HG02973 (cell line): ENCODE results near the gene GPR4.
"Not testable (repeated sequence)": the region's sequence is repeated elsewhere in the genome, so short reads cannot be mapped to it uniquely, and the experiment has no call there.

Source experiments
- ATAC-seq: cut with Tn5 transposase; IDR thresholded peaks from one replicate; pipeline ENCODE4 v1.9.1; 2021; ENCODE audit warnings: moderate library complexity; ENCODE audit not compliant: unreplicated experiment

GPR4 gene

DNA sequence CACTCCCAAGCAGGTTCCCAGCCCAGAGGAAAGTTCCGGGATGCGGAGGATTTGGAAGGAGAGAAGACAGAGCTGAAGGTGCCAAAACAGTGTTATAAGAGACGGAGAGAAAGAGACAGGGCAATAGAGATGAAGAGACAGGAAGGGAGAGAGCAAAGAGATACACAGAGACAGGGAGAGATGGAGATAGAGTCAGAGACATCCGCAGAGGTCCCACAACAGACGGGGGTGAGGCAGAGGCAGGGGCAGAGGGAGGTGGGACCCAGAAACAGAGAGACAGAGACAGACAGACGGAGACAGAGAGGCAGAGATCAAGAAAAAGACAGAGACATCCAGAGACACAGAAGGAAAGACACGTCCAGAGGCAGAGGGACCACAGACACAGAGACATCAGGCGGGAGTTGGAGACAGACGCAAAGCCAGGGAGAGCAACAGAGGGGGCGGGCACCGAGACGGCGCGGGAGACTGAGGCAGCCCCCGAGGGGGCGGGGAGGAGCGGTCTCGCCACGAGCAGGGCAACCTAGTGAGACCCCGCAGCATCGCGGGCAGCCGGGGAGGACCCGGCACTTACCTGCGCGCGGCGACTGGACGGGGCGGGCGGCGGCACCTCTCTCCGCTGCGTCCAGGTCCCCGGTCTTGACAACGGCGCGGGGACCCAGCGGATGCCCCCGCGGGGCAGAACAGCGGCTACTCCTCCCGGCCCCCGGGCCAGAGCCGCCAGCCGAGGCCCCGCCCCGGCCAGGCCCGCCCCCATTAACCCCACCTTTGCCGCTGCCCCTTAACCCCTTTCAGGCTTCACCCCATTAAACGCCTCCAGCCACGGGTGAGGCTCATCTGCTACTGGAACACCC lies at the start of gene GPR4:
GPR4 (minus strand) TSS at position 689 of the 851 bp plus-strand sequence. CDS start 10,346 bp downstream, outside the sequence.
- ATAC-seq = no peak

DNA sequence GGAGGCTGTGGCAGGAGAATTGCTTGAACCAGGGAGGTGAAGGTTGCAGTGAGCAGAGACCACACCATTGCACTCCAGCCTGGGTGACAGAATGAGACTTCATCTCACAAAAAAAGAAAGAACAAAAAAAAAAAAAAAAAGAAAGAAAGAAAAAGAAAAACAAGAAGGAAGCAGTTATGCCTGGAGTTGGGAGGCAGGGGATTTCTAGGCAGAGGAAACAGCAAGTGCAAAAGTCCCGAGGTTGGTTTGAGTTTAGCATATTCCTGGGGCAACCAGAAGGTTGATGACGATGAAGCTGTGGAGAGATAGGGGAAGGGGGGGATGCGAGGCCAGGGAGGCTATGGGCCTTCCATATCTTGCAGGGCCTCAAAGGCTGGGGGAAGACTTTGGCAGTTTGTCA lies 48.7 kb upstream of the GPR4 start:
- ATAC-seq = no peak

DNA sequence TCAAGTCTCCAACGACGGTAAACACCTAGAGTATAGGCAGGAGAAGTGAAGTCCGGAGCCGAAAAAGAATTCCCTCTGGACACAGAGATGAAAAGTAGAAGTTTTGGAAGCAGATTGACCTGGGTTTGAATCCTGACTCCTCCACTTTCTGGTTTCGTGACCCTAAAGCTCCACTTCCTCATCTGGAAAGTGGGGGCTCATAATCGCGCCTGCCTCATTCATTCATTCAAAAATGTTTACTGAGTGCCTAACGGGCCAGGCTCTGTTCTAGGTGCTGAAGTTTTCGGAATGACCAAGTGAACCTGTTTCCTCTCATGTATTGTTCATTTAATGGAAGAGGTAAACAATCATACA lies 44.3 kb upstream of the GPR4 start:
- ATAC-seq = no peak

DNA sequence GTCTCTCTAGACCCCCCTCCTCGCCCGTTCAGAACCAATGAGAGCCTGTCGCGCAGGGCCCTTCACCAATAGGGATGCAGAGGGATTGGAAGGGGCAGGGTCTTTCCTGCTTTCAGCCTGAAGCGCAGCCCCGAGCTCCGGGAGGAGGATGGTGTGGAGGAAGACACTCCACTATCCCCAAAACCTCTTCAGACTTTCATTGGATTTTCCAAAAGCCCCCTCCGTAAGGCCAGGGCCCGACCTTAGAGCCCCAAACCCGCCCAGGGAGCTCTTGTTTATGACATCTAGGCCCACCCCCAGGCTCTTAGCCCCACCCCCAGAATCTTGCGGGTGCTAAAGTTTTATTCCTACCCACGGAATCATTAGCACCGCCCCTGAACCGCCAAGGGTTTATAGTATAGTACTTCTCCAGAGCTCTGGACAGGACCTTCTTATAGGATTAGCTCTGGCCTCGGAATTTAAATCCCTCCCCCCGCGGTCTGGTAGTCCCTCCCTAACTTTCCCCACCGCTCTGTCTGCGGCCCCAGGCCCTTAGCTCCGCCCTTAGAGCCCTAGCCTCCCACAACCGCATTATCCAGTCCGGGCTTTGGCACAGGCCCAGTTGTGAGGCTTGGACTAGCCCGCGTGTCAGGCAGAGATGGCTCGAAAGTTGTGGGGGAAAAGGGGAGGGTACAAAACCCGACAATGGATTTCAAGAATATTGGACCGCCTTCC lies 43.8 kb upstream of the GPR4 start:
- ATAC-seq = peak; percentile 27

DNA sequence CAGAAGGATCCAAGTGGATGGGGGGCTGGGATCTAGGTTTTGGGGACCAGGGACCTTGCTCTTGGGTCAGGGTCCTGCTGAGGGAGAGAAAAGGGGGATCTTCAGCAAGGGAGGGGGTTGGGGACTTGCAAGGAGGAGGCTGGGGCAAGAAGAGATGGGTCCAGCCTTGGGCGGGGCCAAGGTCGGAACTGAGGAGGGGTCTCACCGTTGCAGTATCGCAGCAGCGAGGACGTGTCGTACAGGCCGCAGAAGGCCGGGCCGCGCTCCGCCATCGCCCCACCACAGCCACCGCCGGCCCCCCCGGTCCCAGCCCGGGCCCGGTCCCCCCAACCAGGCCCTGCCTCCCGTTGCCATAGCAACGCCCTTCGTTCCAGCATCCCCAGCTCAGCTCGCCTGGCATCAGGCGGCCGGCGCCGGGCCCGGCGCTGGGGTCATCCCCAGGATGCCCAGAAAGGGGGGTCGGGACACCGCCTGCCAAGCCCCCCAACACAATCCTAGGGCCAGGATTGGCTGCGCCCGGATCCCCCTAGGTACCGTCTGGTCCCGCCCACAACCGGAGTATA lies 43.1 kb upstream of the GPR4 start:
- ATAC-seq = no peak

DNA sequence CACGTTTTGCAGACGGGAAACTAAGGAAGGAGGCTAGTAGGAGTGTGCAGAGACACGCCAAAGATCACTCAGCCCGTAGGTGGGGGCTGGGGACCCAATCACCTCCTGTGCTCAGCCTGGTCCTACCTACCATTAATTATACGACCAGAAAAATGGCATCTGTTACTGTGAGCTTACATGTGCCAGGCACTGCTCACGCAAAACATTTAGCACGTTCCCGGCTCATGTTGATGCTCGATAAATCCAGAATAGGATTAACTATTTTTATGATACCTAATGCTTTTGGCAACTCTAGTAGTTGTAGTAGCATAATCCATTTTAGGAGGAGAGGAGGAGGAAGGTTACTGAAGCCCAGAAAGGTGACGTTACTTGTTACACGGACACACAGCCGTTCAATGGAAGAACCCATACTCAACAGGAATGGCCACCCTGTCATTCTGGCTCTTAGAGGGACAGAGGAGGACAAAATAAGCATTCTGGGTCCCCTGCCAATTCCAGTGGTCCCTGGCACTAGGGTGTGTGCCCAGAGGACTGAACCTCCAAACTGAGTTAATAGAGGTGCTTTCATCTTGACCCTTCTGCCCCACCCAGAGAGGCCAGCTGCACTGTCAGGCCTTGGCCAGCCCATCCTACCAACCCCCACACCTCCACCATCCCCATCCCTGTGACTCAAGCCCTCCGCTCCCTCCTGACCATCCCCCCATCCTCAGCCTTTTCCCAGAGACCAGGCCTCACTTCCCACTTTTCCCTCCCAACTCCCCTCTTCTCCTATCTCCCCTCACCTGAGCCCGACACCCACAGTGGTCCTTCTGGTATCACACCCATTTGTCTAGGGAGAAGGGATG lies 42.1 kb upstream of the GPR4 start:
- no peak for ATAC-seq

DNA sequence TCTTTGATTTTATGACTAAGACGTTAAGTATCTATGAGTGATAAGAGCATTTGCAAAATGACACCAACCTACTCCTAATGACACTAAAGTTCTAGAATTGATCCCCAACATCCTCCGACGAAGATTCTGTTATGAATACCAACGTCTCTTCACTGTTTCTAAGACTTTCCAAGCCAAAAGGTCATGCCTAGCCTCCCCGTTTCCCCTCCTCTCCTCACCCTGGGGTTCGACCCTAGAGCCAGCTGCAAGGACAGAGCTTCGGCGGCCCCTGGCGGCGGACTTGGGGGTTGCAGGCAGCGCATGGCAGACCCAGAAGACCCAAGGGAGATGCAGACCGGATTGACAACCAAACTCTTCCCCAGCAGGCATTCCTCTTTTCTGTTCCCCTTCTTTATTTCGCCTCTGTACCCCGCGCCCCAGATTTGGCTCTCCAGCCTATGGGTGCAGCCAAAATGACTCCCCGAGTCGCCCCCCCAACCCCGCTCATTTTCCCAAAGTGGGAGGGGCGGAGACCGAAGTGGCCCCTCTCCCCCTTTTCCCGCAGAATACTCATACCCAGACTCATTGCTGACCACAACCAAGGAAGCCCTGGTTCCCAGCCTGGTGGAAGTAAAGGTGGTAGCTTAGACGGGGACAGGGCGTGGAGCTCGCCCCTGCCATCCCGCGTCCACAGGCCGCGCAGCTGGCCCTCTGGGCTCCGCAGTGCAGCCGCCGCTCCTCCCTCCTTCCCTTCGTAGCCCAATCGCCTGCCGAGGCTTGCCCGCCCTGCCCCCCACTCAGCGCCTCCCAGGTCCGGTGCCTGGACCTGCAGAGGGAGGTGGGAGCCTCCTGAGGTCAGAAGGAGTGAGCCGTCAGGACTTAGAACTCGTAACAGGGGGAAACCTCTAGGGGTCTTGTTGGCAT lies 41.3 kb upstream of the GPR4 start:
- peak; percentile 29 for ATAC-seq

DNA sequence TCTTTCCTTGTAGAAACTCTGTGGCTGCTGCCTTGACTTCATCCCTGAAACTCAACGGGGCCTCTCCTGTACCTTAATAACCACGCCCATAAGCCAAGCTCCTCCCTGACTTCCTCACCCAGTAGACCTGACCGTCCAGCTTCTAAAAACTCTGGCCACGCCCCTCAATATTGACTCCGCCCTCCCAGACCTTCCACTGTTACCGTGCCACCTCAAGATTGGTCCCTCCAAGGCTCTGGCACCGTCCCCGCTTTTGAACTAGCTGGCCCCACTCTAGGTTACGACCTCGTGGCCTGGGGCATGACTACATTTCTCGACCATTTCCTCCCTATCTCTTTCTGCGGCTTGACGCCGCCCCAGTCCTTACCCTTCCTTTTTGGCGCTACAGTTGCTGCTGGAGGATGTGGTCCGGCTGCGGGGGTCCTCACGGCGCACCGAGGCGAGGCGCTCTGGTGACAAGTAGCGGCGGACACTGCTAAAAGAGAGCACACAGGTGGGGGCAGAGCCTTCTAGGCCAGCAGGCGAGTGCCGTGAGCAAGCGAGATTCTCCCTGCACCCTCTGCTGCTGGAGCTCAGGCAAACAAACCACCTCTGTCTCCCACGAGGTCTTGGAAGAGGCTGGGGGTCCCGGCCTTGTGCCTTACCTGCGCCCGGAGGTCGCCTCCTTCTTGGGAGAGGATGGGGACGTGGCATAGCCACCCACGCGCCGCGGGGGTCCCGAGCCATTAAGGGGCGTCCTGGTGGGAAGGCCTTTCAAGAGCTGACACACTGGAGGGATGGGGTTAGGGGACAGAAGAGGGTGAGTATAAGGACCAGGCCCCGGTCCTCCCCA lies 39.5 kb upstream of the GPR4 start:
- ATAC-seq = peak; percentile 37

DNA sequence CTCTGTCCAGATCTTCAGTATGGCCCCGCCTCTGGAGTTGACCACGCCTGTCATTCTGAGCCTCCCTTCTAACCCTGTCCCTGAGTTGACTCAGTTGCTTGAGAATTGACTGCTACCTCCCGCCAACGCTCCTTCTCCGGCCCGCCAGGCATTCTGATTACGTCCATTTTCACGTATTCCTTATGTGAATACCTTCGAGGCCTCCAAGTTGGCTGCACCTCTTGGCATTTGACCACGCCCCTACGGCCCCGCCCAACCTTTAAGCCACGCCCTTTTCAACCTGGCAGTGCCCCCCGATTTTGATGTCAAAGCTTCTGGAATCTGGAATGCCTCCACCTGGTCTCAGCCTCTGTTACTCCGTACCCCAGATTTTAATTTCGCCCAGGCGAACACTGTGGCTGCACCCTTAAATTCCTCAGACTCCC lies 38.8 kb upstream of the GPR4 start:
- ATAC-seq = no peak

DNA sequence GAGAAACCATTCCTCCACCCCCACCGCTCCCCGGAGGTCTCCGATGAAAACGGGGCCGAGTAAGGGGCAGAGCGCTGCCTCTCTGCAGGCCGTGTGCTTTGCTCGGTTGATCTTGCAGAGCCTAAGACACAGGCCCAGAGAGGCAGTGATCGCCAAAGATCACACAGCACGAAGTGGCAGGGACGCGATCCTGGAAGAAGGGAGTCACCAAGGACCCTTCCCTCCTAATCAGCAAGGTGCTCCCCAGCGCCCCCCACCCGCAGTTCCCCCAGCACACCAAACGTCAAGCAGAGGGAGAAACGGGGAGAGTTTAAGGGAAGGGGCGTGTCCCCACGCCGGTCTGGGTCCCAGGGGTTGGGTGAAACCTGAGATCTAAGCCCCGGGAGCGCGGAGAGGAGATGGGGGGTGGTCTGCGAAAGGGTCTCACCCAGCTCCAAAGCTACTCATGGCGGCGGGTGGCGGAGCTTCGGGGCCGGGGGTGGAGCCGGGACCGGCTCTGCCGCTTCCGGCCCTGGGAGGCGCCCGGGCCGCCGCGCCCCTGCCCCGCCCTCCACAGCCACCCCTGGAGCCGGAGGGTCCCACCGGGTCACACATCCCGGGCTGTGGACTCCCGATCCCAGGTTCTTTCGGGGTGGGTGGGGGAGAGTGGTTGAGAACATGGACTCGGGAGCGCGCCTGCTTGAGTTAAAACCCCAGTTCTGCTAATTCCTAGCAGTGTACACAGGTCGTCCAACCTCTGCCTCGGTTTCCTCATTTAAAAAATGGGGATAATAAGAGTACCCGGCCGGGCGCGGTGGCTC lies 37.1 kb upstream of the GPR4 start, which contains the start of gene EML2:
EML2 (minus strand) TSS at position 468 of the 800 bp plus-strand sequence; CDS start at position 447, 21 bp downstream.
- no peak for ATAC-seq

DNA sequence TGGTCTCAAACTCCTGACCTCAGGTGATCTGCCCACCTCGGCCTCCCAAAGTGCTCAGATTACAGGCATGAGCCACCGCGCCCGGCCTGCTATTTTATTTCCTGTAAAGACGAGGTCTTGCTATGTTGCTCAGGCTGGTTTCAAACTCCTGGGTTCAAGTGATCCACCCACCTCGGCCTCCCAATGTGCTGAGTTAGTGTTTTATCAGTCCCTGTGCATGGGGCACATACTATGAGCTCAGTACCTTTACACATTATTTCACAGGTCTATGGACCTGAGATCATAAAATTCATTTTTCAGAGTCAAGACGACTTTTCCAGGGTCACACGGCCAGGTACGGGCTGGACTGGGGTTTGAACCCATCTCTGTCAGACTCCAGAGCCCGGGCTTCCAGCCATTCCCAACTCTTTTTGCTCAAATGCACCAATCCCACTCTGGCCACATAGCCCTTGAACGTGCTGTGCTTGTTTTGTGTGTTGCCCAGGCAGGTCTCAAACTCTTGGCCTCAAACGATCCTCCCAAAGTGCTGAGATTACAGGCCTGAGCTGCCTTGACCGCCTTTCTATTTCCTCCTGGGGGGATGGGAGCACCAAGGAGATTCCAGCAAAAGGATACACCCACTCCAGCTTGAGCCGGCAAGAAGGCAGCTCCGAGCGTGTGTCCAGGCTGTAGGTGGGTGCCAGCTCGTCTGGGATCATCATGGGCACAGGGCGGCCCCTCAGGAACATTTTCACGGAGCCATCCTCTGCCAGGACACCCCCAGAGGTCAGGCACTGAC lies 36.1 kb upstream of the GPR4 start:
- no peak for ATAC-seq

DNA sequence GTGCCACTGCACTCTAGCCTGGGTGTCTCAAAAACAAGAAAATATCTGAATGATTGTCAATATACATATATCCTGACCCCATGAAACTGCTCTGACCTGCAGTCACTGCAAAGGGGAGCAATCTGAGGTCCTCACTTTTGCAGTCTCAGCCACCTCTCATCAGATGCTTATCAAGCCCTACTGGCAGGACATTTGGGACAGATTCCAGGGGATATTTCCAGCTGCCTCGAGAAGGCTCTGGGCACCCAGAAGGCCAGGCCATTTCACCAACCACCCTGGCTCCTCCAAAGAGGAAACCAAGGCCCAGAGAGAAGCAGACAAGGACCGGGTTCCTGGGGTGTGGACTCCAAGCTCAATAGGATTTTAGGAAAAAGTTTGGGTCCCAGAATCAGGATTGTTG lies 34.9 kb upstream of the GPR4 start:
- no peak for ATAC-seq

DNA sequence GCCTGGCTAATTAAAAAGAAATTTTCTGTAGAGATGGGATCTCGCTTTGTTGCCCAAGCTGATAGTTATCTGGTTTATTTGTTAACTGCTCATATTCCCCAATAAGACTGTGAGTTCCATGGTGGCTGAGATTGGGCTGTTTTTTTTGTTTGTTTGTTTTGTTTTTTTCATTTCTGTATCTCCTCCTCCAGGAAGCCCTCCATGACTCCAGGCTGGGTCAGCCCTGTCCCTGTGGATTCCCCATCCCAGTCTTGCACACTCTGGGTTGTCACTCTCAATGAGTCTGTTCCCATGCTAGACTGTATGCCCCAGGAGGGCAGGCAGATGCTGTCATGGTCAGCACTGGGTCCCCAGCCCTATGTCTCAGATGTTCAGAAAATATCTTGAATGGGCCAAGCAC lies 34.3 kb upstream of the GPR4 start:
- ATAC-seq = no peak

DNA sequence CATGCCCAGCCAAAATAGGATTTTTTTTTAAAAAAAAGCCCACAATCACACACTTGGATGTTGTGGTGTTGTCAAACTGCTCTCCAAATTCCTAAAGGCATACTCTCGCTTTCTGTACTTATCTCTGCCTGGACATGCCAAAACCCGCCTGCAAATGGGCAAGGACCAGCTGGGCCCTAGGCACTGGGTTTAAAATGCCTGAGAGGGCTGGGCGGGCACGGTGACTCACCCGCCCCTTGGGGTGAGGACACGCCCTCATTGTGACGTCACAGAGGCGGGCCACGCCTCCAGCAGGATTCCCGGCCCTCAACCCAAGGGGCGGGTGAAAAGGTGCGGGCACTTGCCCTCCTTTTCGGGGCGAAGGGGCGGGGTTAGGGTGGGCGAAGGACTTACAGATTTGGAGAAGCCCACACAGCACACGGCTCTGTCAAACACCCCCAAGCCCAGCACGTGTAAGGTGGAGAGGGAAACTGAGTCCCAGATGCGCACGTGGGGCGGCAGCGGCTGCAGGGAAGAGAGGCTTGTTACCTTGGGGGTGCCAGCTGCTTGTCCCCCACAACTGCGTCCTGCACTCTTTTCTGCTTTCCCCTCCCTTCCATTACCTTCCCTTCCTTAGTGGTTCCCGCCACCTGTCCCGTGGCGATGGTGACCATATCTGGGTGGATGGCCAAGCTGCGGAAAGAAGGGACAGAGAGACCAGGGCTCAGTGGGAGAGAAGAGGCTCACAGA lies 30.6 kb upstream of the GPR4 start:
- ATAC-seq = no peak

DNA sequence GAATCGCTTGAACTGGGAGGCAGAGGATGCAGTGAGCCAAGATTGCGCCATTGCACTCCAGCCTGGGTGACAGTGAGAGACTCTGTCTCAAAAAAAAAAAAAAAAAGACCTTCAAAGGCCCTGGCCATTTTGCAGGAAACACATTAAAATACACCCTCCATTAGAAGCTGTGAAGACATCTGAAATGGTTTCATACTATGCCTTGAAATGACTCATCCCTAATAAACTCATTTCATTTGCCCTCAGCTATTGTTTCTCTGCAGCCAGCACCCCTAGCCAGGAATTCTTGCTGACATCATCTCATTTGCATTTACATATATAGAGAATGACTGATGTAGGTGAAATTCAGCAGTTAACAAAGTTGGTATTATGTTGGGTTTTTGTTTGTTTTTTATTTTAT lies 28.5 kb upstream of the GPR4 start:
- ATAC-seq = no peak

DNA sequence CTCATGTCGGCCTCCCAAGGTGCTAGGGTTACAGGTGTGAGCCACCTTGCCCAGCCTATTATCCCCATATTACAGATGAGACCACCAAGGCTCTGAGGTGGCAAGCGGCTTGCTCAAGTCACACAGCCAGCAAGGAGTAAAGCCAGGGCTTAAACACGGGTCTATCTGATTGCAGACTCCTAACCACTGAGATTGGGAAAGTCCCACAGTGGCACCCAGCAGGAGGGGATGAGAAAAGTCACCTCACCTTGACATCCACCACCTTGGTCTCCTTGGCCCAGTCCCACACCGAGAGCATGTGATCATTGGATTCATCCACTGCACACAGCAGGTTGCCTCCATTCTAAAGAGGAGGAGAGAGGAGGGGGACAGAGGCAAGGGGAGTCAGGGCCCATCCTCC lies 27.7 kb upstream of the GPR4 start:
- no peak for ATAC-seq

DNA sequence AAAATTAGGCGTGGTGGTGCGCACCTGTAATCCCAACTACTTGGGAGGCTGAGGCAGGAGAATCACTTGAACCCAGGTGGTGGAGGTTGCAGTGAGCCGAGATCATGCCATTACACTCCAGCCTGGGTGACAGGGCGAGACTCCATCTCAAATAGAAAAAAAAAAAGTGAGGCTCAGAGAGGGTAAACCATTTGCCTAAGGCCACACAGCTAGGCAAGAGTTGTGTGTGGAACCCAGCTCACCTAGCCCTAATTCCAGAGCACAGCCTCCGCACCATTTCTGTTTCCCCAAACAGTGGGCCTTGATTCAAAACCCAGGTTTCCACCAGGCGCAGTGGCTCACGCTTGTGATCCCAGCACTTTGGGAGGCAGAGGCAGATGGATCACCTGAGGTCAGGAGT lies 26.2 kb upstream of the GPR4 start:
- ATAC-seq = not testable (repeated sequence)
